Hepatocyte (in vitro differentiated cells): ENCODE measurements around the gene TMEM252.

Source experiments
- CTCF ChIP-seq: fragments of 200-600 bp; sonication (generic); IDR thresholded peaks from 2 replicates; pipeline ENCODE4 v1.5.1; 2016; ENCODE audit warnings: antibody characterized with exemption, mild to moderate bottlenecking; ENCODE audit not compliant: poor library complexity
- EZH2 ChIP-seq: fragments of 200-600 bp; sonication (generic); IDR thresholded peaks from 2 replicates; pipeline ENCODE4 v1.6.1; 2016; ENCODE audit warnings: antibody characterized with exemption, mild to moderate bottlenecking, borderline replicate concordance
- EZH2phosphoT487 ChIP-seq: fragments of 200-600 bp; sonication (generic); IDR thresholded peaks from one replicate; pipeline ENCODE4 v1.6.1; 2018; ENCODE audit warnings: antibody characterized with exemption, mild to moderate bottlenecking, low read depth, moderate library complexity; ENCODE audit not compliant: unreplicated experiment, severe bottlenecking

GRCh38 chr9:68567565-68567964, 26.9 kb upstream of the TMEM252 start:
- TF ChIP-seq EZH2phosphoT487 (no peak), CTCF (no peak), EZH2 (no peak)
